IMR-90 (cell line): ENCODE results near the gene IL19. TPM values are rescaled to one million over a fixed set of nuclear protein-coding genes. Genes with fewer than 3 reads are reported as not detected.

Source experiments
- ATAC-seq: fragments of 200-7000 bp; cut with Tn5 transposase; 2 replicates; pipeline ENCODE4 v1.9.1; 2020; ENCODE audit warnings: low read depth, mild to moderate bottlenecking, moderate library complexity
- BruUV-seq: library from RNA; stranded (reverse); fragments of 400-500 nt; replicated peaks from 2 replicates; lab custom pipeline; 2021; lab: Mats Ljungman, UMichigan
- CTCF ChIA-PET: fragments of 300-600 bp; formaldehyde crosslinking; extraction: SDS; loops from one replicate; lab custom pipeline; 2021; ENCODE audit warnings: antibody characterized with exemption; lab: Yijun Ruan, JAX
- POLR2A ChIA-PET: fragments of 300-600 bp; sonication (Branson Sonifier 250); formaldehyde crosslinking; loops from one replicate; lab custom pipeline; 2022; ENCODE audit warnings: antibody characterized with exemption; ENCODE audit not compliant: unreplicated experiment; lab: Charles Lee
- DNase-seq: peaks from one replicate; pipeline ENCODE4 v3.0.0; 2013
- H2AFZ ChIP-seq: replicated peaks from 2 replicates; pipeline ENCODE3; 2013; ENCODE audit warnings: low read length, mild to moderate bottlenecking; ENCODE audit not compliant: poor library complexity
- H2AK5ac ChIP-seq: 2 replicates; pipeline ENCODE4 v1.6.1; 2013; ENCODE audit warnings: low read depth, low read length, inconsistent platforms
- H2AK9ac ChIP-seq: replicated peaks from 2 replicates; pipeline ENCODE3; 2013; ENCODE audit warnings: mild to moderate bottlenecking, low read depth, low read length, moderate library complexity; ENCODE audit not compliant: poor library complexity
- H2BK120ac ChIP-seq: 2 replicates; pipeline ENCODE4 v1.6.1; 2013; ENCODE audit warnings: low read depth, low read length, inconsistent platforms
- H2BK15ac ChIP-seq: 3 replicates; pipeline ENCODE4 v1.6.1; 2013; ENCODE audit warnings: low read depth, low read length, inconsistent platforms
- H2BK20ac ChIP-seq: 2 replicates; pipeline ENCODE4 v1.6.1; 2013; ENCODE audit warnings: low read depth, mild to moderate bottlenecking, inconsistent platforms, low read length, moderate library complexity
- H2BK5ac ChIP-seq: 2 replicates; pipeline ENCODE4 v1.6.1; 2013; ENCODE audit warnings: mild to moderate bottlenecking, low read depth, low read length, inconsistent platforms; ENCODE audit not compliant: poor library complexity, severe bottlenecking
- H3K14ac ChIP-seq: replicated peaks from 2 replicates; pipeline ENCODE4 v1.6.1; 2013; ENCODE audit warnings: low read depth, low read length, inconsistent platforms
- H3K18ac ChIP-seq: 2 replicates; pipeline ENCODE4 v1.6.1; 2013; ENCODE audit warnings: low read depth, low read length, control low read depth
- H3K23ac ChIP-seq: 2 replicates; pipeline ENCODE4 v1.6.1; 2013; ENCODE audit warnings: low read depth, low read length, inconsistent platforms
- H3K27ac ChIP-seq: 2 replicates; pipeline ENCODE4 v1.5.1; 2013; ENCODE audit warnings: mild to moderate bottlenecking, control low read depth, low read length; ENCODE audit not compliant: insufficient read depth
- H3K27me3 ChIP-seq: 2 replicates; pipeline ENCODE4 v1.6.1; 2013; ENCODE audit warnings: low read length; ENCODE audit not compliant: control insufficient read depth, insufficient read depth
- H3K36me3 ChIP-seq: 2 replicates; pipeline ENCODE4 v1.6.1; 2013; ENCODE audit warnings: low read length, mixed read lengths; ENCODE audit not compliant: control insufficient read depth, insufficient read depth
- H3K4ac ChIP-seq: 2 replicates; pipeline ENCODE4 v1.6.1; 2013; ENCODE audit warnings: low read depth, low read length, inconsistent platforms
- H3K4me1 ChIP-seq: 2 replicates; pipeline ENCODE4 v1.6.1; 2013; ENCODE audit warnings: low read length, mixed read lengths; ENCODE audit not compliant: control insufficient read depth, insufficient read depth
- H3K4me2 ChIP-seq: 2 replicates; pipeline ENCODE4 v1.6.1; 2013; ENCODE audit warnings: low read depth, mild to moderate bottlenecking, control low read depth, low read length, moderate library complexity
- H3K4me3 ChIP-seq: 2 replicates; pipeline ENCODE4 v1.5.1; 2013; ENCODE audit warnings: low read depth, mild to moderate bottlenecking, control low read depth, low read length, moderate library complexity; ENCODE audit not compliant: insufficient read depth
- H3K56ac ChIP-seq: 2 replicates; pipeline ENCODE4 v1.6.1; 2013; ENCODE audit warnings: low read length, inconsistent platforms; ENCODE audit not compliant: insufficient read depth; ENCODE audit errors: extremely low read depth
- H3K79me1 ChIP-seq, 2 experiments: 2 replicates each; pipeline ENCODE4 v1.6.1; 2013; ENCODE audit warnings: low read length in 2 of 2, inconsistent platforms in 1 of 2, low read depth in 1 of 2
- H3K9ac ChIP-seq: 2 replicates; pipeline ENCODE4 v1.6.1; 2013; ENCODE audit warnings: low read depth, low read length, control low read depth
- H3K9me1 ChIP-seq: 2 replicates; pipeline ENCODE4 v1.6.1; 2013; ENCODE audit warnings: low read length, inconsistent platforms; ENCODE audit not compliant: insufficient read depth
- H3K9me3 ChIP-seq: 2 replicates; pipeline ENCODE4 v1.6.1; 2013; ENCODE audit warnings: low read length; ENCODE audit not compliant: control insufficient read depth, insufficient read depth
- H4K20me1 ChIP-seq: 2 replicates; pipeline ENCODE4 v1.6.1; 2013; ENCODE audit warnings: low read length, inconsistent platforms; ENCODE audit not compliant: insufficient read depth
- H4K5ac ChIP-seq: 2 replicates; pipeline ENCODE4 v1.6.1; 2013; ENCODE audit warnings: mild to moderate bottlenecking, low read depth, low read length, control low read depth
- H4K8ac ChIP-seq, 2 experiments: 2 replicates each; pipeline ENCODE4 v1.6.1; 2013; ENCODE audit warnings: low read depth in 2 of 2, low read length in 2 of 2, control low read depth in 1 of 2, inconsistent platforms in 1 of 2
- H4K91ac ChIP-seq: 2 replicates; pipeline ENCODE4 v1.6.1; 2013; ENCODE audit warnings: low read depth, low read length, inconsistent platforms; ENCODE audit not compliant: insufficient read depth
- CEBPB ChIP-seq: IDR thresholded peaks from 2 replicates; pipeline ENCODE4 v1.6.1; 2012; ENCODE audit warnings: low read depth, low read length, improper control_type of control experiment
- CHD1 ChIP-seq: IDR thresholded peaks from 2 replicates; pipeline ENCODE4 v1.6.1; 2012; ENCODE audit warnings: low read depth, low read length, improper control_type of control experiment
- MAZ ChIP-seq: IDR thresholded peaks from 2 replicates; pipeline ENCODE4 v1.6.1; 2012; ENCODE audit warnings: low read depth, mild to moderate bottlenecking, low read length, improper control_type of control experiment, moderate library complexity, borderline replicate concordance
- MXI1 ChIP-seq: IDR thresholded peaks from 2 replicates; pipeline ENCODE4 v1.6.1; 2012; ENCODE audit warnings: low read depth, mild to moderate bottlenecking, low read length, moderate library complexity, borderline replicate concordance
- POLR2A ChIP-seq: IDR thresholded peaks from 2 replicates; pipeline ENCODE4 v1.6.1; 2012; ENCODE audit warnings: mild to moderate bottlenecking, low read depth, low read length
- RAD21 ChIP-seq: IDR thresholded peaks from 2 replicates; pipeline ENCODE4 v1.6.1; 2012; ENCODE audit warnings: low read length, improper control_type of control experiment
- RCOR1 ChIP-seq: IDR thresholded peaks from 2 replicates; pipeline ENCODE4 v1.6.1; 2012; ENCODE audit warnings: mild to moderate bottlenecking, low read length, improper control_type of control experiment; ENCODE audit not compliant: insufficient replicate concordance
- RFX5 ChIP-seq: IDR thresholded peaks from 2 replicates; pipeline ENCODE4 v1.8.0; 2012; ENCODE audit warnings: low read depth, mild to moderate bottlenecking, low read length, moderate library complexity
- SMC3 ChIP-seq: fragments of 150-350 bp; IDR thresholded peaks from 2 replicates; pipeline ENCODE4 v1.6.1; 2016; ENCODE audit warnings: low read depth, mild to moderate bottlenecking, antibody characterized with exemption, low read length, moderate library complexity
- WGBS, 2 experiments: methylation state at CpG; one replicate each; pipeline versions ENCODE4 v1.1.5 to v1.1.7; 2013; ENCODE audit warnings: missing lambda C conversion rate in 2 of 2; ENCODE audit not compliant: insufficient read length in 1 of 2; ENCODE audit errors: extremely low coverage in 2 of 2; 5-methylcytosine and 5-hydroxymethylcytosine counted together
- dilution Hi-C: fragments of 300-500 bp; cut with HindIII; formaldehyde crosslinking; loops from one replicate; pipeline ENCODE4 v1.14.3; 2018; ENCODE audit warnings: low sequenced_read_pairs; ENCODE audit not compliant: unreplicated experiment
- in situ Hi-C: fragments of 300-500 bp; cut with MboI; formaldehyde crosslinking; loops from 3 replicates; pipeline ENCODE4 v1.14.3; 2019; ENCODE audit warnings: low sequenced_read_pairs, inconsistent platforms, mixed read lengths
- intact Hi-C: fragments of 100-400 bp; cut with micrococcal nuclease; formaldehyde crosslinking; loops from 2 replicates; pipeline ENCODE4 v1.10.0; 2022
- polyA plus RNA-seq, 3 experiments: library from polyadenylated mRNA; depleted of rRNA; stranded (reverse); fragments of >200 nt; gene quantifications; 2 replicates each; pipeline ENCODE4 v1.2.3, GENCODE V29; 2012; ENCODE audit warnings: low replicate concordance in 1 of 3
- total RNA-seq: library from RNA; depleted of rRNA; stranded (reverse); fragments of >200 nt; gene quantifications from 2 replicates; pipeline ENCODE4 v1.2.3, GENCODE V29; 2012
- TF ChIP-seq, protein P1 (sequence below): fragments of 150-350 bp; IDR thresholded peaks from 2 replicates; pipeline ENCODE4 v1.6.1; 2017; ENCODE audit warnings: mild to moderate bottlenecking, antibody characterized with exemption, low read length, low read depth

IL19 gene
- total and polyA plus RNA-seq, 2 of the 4 experiments (the other 2 are of a cell fraction): not detected

DNA sequence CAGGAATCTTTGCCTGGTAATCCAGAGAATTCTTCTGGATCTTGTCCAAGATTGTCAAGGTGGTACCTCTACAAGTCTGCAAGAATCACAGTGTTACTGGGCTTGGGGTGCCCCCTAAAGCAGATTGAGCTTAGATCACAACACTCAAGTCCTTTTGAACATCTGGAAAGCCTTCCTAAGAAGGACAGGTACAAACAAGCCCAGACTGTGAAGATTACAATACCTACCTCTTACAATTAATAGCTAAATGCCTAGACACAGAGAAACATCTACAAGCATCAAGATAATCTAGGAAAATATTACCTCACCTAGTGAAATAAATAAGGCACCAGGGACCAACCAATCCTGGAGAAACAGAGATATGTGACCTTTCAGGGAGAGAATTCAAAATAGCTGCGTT is 77.4 kb downstream of the IL19 start:
- no peak overlapping the region for H4K5ac ChIP-seq
- H4K20me1 ChIP-seq: no peaks in the 10 kb centered on the region
- no peak overlapping the region for H2AK5ac ChIP-seq
- ATAC-seq: no peak
- intact Hi-C loops (no loop called here), in situ Hi-C loops (no loop called here), dilution Hi-C loops (no loop called here)
- no peak overlapping the region for H2BK5ac ChIP-seq
- H4K8ac ChIP-seq: no peak overlapping the region
- H3K4ac ChIP-seq: no peak overlapping the region
- H3K18ac ChIP-seq: no peak overlapping the region
- no peaks in the 10 kb centered on the region for H3K9me3 ChIP-seq
- H3K9me1 ChIP-seq: no peaks in the 10 kb centered on the region
- no peak overlapping the region for H3K14ac ChIP-seq
- H3K4me3 ChIP-seq: no peak overlapping the region
- H3K9ac ChIP-seq: no peak overlapping the region
- H3K23ac ChIP-seq: no peak overlapping the region
- H3K79me1 ChIP-seq: no peaks in the 10 kb centered on the region
- no peak for DNase-seq
- no peak overlapping the region for H2BK20ac ChIP-seq
- H2BK15ac ChIP-seq: no peak overlapping the region
- BruUV-seq: no TSS peak
- no peak overlapping the region for H4K91ac ChIP-seq
- ChIA-PET POLR2A (no interaction called here), CTCF (no interaction called here)
- no peak overlapping the region for H2AK9ac ChIP-seq
- H2BK120ac ChIP-seq: no peak overlapping the region
- no peak for TF ChIP-seq RFX5
- no peak for TF ChIP-seq POLR2A
- TF ChIP-seq, protein P1, sequence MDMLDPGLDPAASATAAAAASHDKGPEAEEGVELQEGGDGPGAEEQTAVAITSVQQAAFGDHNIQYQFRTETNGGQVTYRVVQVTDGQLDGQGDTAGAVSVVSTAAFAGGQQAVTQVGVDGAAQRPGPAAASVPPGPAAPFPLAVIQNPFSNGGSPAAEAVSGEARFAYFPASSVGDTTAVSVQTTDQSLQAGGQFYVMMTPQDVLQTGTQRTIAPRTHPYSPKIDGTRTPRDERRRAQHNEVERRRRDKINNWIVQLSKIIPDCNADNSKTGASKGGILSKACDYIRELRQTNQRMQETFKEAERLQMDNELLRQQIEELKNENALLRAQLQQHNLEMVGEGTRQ: no peak
- no peak for TF ChIP-seq RCOR1
- TF ChIP-seq CEBPB: no peak
- TF ChIP-seq MAZ: no peak
- no peak for TF ChIP-seq CHD1
- no peak for TF ChIP-seq SMC3
- no peak for TF ChIP-seq RAD21
- no peak for TF ChIP-seq MXI1
- H3K4me2 ChIP-seq: no peak overlapping the region
- H3K27ac ChIP-seq: no peak overlapping the region
- H3K56ac ChIP-seq: no peak overlapping the region
- H3K27me3 ChIP-seq: peaks cover 2% of the 10 kb centered on the region; the same call in 1 of the 2 replicates
- H3K36me3 ChIP-seq: no peaks in the 10 kb centered on the region
- no peak overlapping the region for H2AFZ ChIP-seq
- no CpG with 5 or more reads among the region's 1 CpG for WGBS, 2 experiments
- H3K4me1 ChIP-seq: no peaks in the 10 kb centered on the region
